Spleen (tissue), 7 donors: ENCODE measurements around the gene NEDD4L.

ENCODE experiments used
- CTCF ChIP-seq, 11 experiments: fragments of 200-600 bp in 7 of 11; fragments of 450-650 bp in 4 of 11; sonication (generic) in 4 of 11; IDR thresholded peaks in 8 of 11; conservative IDR thresholded peaks in 3 of 11; 1 replicate in 7 of 11; 2 replicates in 4 of 11; pipeline versions ENCODE4 v1.4.0 to v1.8.0; 2016 to 2021; ENCODE audit warnings: antibody characterized with exemption in 11 of 11, inconsistent platforms in 4 of 11, mild to moderate bottlenecking in 1 of 11
- POLR2A ChIP-seq, 3 donors: fragments of 450-650 bp; IDR thresholded peaks; one replicate each; pipeline ENCODE4 v1.5.1; 2017; ENCODE audit warnings: antibody characterized with exemption in 3 of 3, mild to moderate bottlenecking in 1 of 3
- POLR2AphosphoS5 ChIP-seq, 3 donors: sonication (generic); formaldehyde crosslinking; IDR thresholded peaks; one replicate each; pipeline ENCODE4 v1.5.1; 2017; ENCODE audit warnings: antibody characterized with exemption in 3 of 3
- donor health status: DM: no; HTN: no; CAD: no; lungs with moderate emphysema.
- donor health status: DM: no; HTN: no; CAD: no.
- donor health status: DM: no; HTN: no; CAD: no.

DNA sequence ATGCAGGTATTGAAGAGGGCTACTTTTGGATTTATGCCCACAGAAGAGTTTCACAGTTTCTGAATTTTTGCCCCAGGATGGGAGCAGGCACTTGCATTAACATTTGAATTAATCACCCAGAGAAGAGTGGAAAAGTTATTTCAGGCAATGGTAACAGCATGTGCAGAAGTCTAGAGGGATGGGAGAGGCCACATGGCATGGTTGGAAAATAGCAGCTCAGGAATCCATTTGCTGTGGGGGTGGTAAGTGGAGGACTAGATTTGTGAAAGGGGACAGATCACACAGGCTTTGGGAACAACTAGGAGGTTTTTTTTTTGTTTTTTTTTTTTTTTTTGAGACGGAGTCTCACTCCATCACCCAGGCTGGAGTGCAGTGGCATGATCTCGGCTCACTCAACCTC is 65.2 kb downstream of the NEDD4L start:
- TF ChIP-seq CTCF (IDR thresholded peaks at IDR 0.05 in 8 of 11, conservative IDR thresholded peaks at IDR 0.05 in 3 of 11) (no peak), POLR2A (IDR thresholded peaks at IDR 0.05) (no peak), POLR2AphosphoS5 (IDR thresholded peaks at IDR 0.05) (no peak)
